NB4 (cell line): ENCODE results near the gene AUTS2.
"Not testable (repeated sequence)": the region's sequence is repeated elsewhere in the genome, so short reads cannot be mapped to it uniquely, and the experiment has no call there.

Experiments
- DNase-seq: peaks from one replicate; pipeline ENCODE4 v3.0.0; 2010; ENCODE audit warnings: low read depth
- H3K4me3 ChIP-seq: one replicate; pipeline ENCODE4 v1.5.1; 2011; ENCODE audit warnings: mild to moderate bottlenecking, low read depth, low read length, moderate library complexity
- CTCF ChIP-seq: IDR thresholded peaks from one replicate; pipeline ENCODE4 v1.5.1; 2012; ENCODE audit warnings: low read depth, low read length
- MAX ChIP-seq: IDR thresholded peaks from 2 replicates; pipeline ENCODE4 v1.6.1; 2011; ENCODE audit warnings: low read depth, low read length
- MYC ChIP-seq: IDR thresholded peaks from 2 replicates; pipeline ENCODE4 v1.6.1; 2011; ENCODE audit warnings: low read depth, low read length
- POLR2A ChIP-seq: IDR thresholded peaks from 2 replicates; pipeline ENCODE4 v1.6.1; 2011; ENCODE audit warnings: mild to moderate bottlenecking; ENCODE audit not compliant: insufficient read length; ENCODE audit errors: extremely low read depth

The AUTS2 gene

GRCh38 chr7:70271617-70272081, 673.4 kb downstream of the AUTS2 start:
- TF ChIP-seq POLR2A, result no peak
- DNase-seq, result no peak
- no peak overlapping the region for H3K4me3 ChIP-seq

- not testable (repeated sequence) for DNase-seq, H3K4me3 ChIP-seq
Observed at GRCh38 chr7:70275570-70275969, 677.3 kb downstream of the AUTS2 start.

GRCh38 chr7:70285187-70285586, 686.9 kb downstream of the AUTS2 start:
- TF ChIP-seq MYC (no peak), POLR2A (no peak), MAX (no peak), CTCF (no peak)
- DNase-seq, result no peak
- H3K4me3 ChIP-seq, result no peak overlapping the region

GRCh38 chr7:70285854-70286253, 687.6 kb downstream of the AUTS2 start:
- TF ChIP-seq MAX (no peak), POLR2A (no peak), CTCF (no peak), MYC (no peak)
- no peak for DNase-seq

GRCh38 chr7:70288781-70289456, 690.6 kb downstream of the AUTS2 start:
- H3K4me3 ChIP-seq, result no peak overlapping the region
- TF ChIP-seq MAX (no peak), CTCF (no peak), POLR2A (no peak), MYC (no peak)
- no peak for DNase-seq

More at GRCh38 chr7:70285854-70286253, 687.6 kb downstream of the AUTS2 start:
- no peak overlapping the region for H3K4me3 ChIP-seq

GRCh38 chr7:70292716-70293115, 694.4 kb downstream of the AUTS2 start:
- no peak overlapping the region for H3K4me3 ChIP-seq
- no peak for DNase-seq
- TF ChIP-seq POLR2A, result no peak
- no peak for TF ChIP-seq MAX
- TF ChIP-seq CTCF, result no peak
- no peak for TF ChIP-seq MYC

- no peak for TF ChIP-seq POLR2A
- no peak for TF ChIP-seq MYC
- no peak for TF ChIP-seq CTCF
- no peak for TF ChIP-seq MAX
- no peak for DNase-seq
- no peak overlapping the region for H3K4me3 ChIP-seq
Observed at GRCh38 chr7:70294211-70294911, 696.1 kb downstream of the AUTS2 start.
